ENCODE measurements around the gene AMD1. TPM values are rescaled to one million over a fixed set of nuclear protein-coding genes. Genes with fewer than 3 reads are reported as not detected.

Gene AMD1
- total and polyA plus RNA-seq, 12 donors: 34.2 to 101 (median 53.3) TPM

DNA sequence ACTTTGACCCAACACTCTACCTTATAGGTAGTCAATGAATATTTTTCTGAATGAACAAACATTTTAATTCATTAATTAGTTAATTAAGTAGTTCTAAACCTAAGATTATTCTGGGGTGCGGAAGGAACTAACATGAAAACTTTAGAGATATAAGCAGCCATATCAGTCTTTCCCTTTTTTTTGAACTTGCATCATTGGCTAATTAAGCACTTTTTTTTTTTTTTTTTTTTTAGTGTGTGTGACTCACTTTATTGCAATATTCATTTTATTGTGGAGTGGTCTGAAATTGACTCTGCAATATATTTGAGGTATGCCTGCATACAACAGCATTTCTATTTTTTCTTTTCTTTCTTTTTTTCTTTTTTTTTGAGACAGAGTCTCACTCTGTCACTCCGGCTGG, 21.8 kb upstream of the AMD1 start:
- intact Hi-C loops (cut with DNase I): no loop called here
- H3K9me3 ChIP-seq: no peaks in the 10 kb centered on the region
- H3K27ac ChIP-seq: no peak overlapping the region
- ATAC-seq: no peak
- H3K27me3 ChIP-seq: no peaks in the 10 kb centered on the region
- no peaks in the 10 kb centered on the region for H3K36me3 ChIP-seq
- TF ChIP-seq, protein P1, sequence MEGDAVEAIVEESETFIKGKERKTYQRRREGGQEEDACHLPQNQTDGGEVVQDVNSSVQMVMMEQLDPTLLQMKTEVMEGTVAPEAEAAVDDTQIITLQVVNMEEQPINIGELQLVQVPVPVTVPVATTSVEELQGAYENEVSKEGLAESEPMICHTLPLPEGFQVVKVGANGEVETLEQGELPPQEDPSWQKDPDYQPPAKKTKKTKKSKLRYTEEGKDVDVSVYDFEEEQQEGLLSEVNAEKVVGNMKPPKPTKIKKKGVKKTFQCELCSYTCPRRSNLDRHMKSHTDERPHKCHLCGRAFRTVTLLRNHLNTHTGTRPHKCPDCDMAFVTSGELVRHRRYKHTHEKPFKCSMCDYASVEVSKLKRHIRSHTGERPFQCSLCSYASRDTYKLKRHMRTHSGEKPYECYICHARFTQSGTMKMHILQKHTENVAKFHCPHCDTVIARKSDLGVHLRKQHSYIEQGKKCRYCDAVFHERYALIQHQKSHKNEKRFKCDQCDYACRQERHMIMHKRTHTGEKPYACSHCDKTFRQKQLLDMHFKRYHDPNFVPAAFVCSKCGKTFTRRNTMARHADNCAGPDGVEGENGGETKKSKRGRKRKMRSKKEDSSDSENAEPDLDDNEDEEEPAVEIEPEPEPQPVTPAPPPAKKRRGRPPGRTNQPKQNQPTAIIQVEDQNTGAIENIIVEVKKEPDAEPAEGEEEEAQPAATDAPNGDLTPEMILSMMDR (IDR thresholded peaks at IDR 0.05): no peak
- H3K4me1 ChIP-seq: no peaks in the 10 kb centered on the region
- H3K4me3 ChIP-seq: no peak overlapping the region
- WGBS, 2 donors: 98 to 99% methylated on average over 2 of the region's 2 CpGs
- DNase-seq: no peak

DNA sequence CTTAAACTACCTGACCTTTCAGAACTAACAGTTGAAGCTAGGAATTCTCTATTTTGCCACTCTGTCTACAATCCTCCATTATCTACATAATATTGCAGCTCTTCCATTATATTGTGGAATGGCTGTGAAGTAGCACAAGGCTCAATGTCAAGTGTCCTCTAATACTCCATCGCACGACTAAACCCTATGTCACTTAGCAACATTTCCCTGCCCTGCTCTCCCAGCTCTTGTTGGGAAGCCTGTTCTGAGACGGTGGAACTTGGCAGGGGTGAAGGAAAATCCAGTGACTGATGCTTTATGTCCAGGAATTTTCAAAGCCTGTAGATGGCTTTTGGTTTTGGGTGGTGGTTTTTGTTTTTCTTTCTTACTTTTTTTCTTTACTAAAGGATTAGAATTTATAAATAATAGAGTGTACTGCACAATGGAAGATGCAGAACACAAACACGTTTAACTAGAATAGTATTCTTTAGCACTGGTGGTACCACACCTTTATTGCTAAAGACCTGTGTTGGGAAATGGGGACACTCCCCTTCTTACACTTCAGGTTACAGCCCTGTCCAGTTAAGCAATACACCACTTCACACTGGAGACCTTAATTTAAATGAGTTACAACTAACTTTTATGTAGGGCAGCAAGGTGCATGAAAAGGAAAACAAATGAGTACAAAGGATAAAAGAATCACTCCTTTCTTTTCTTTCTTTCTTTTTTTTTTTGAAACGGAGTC, 20.7 kb upstream of the AMD1 start:
- no peaks in the 10 kb centered on the region for H3K27me3 ChIP-seq
- 60 to 69% methylated on average over 5 of the region's 5 CpGs for WGBS, 2 donors
- DNase-seq: no peak
- no peaks in the 10 kb centered on the region for H3K4me1 ChIP-seq
- H3K27ac ChIP-seq: no peak overlapping the region
- no peaks in the 10 kb centered on the region for H3K9me3 ChIP-seq
- H3K36me3 ChIP-seq: no peaks in the 10 kb centered on the region
- peak in 1 of 8 donors; percentile 82 for ATAC-seq
- intact Hi-C loops (cut with DNase I): no loop called here
- TF ChIP-seq, protein P1 (IDR thresholded peaks at IDR 0.05): no peak
- H3K4me3 ChIP-seq: no peak overlapping the region

DNA sequence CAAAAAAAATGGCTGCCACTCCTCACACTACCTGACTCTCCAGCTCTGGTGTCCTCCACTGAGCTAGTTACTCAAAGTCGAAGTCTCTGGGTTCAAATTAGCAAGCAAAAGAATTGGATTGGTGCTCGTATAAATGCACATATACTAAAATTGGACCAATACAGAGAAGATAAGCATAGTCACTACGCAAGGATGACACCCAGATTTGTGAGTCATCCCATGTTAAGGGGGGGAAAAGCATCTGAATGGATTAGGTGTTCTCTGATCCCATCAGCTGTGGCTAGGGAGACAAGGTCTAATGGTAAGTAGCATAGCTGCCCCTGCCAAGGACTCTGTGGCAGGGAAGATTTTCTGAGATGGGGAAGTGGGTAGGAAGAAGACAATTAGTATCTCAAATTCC, 18.3 kb upstream of the AMD1 start:
- H3K36me3 ChIP-seq: no peaks in the 10 kb centered on the region
- TF ChIP-seq, protein P1 (IDR thresholded peaks at IDR 0.05): no peak
- DNase-seq (no peak), ATAC-seq (no peak)
- no peak overlapping the region for H3K4me3 ChIP-seq
- intact Hi-C loops (cut with DNase I): no loop called here
- H3K27me3 ChIP-seq: no peaks in the 10 kb centered on the region
- H3K4me1 ChIP-seq: peaks cover 0 to 6% (median 0%) of the 10 kb centered on the region in 9 donors
- no peaks in the 10 kb centered on the region for H3K9me3 ChIP-seq
- 93% methylated on average over 3 of the region's 3 CpGs for WGBS, 2 donors
- no peak overlapping the region for H3K27ac ChIP-seq

DNA sequence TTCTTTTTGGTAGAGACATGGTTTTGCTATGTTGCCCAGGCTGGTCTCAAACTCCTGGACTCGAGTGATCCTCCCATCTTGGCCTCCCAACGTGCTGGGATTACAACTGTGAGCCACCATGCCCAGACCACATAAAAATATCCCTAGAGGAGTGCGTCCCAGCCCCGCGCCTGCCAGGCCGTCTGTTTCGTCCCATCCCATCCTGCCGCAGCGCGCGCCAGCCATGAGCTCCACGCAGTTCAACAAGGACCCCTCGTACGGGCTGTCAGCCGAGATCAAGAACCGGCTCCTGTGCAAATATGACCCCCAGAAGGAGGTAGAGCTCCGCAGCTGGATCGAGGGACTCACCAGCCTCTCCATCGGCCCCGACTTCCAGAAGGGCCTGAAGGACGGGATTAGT, 16.6 kb upstream of the AMD1 start:
- H3K27ac ChIP-seq: no peak overlapping the region
- intact Hi-C loops (cut with DNase I): no loop called here
- no peaks in the 10 kb centered on the region for H3K36me3 ChIP-seq
- no peaks in the 10 kb centered on the region for H3K27me3 ChIP-seq
- peaks cover 0 to 6% (median 0%) of the 10 kb centered on the region in 9 donors for H3K4me1 ChIP-seq
- TF ChIP-seq, protein P1 (IDR thresholded peaks at IDR 0.05): no peak
- no peaks in the 10 kb centered on the region for H3K9me3 ChIP-seq
- 96% methylated on average over 21 of the region's 21 CpGs for WGBS, 2 donors
- H3K4me3 ChIP-seq: no peak overlapping the region
- no peak for ATAC-seq
- DNase-seq: no peak
